ENCODE measurements around the gene CEP19.
"Not testable (repeated sequence)": the region's sequence is repeated elsewhere in the genome, so short reads cannot be mapped to it uniquely, and the experiment has no call there.

CEP19 gene, protein sequence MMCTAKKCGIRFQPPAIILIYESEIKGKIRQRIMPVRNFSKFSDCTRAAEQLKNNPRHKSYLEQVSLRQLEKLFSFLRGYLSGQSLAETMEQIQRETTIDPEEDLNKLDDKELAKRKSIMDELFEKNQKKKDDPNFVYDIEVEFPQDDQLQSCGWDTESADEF

DNA sequence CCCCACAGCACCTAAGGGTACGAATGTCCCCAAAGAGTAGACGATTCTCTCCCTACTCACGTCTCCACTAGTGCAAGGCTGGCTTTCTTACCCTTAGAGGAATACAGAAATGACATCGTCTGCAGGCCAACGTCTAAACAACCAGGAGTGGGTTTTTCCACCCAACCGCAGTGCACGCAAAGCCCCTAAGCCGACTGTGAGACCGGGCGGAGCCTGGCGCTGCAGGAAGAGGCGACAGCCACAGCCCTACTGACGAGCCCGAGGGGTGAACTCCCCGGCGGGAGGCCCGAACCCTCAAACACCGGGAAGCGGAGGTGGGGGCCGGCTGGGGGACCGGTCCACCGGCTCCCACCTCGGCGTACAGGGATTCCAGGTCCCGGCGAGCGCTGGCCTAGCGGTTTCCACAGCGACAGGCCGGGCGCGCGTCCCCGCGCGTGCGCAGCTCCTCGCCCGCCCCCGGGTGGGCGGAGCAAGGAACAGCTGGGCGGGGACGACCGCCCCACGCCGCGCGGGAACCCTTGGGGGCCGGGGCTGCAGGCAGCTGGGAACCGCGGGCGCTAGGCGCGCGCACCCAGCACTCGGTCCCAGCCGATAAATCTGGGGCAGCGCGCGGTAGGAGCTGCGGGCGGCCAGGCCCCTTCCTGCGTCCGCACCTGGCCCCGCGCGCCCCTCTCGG, at the start of gene CEP19, which contains the start of gene PIGX:
Gene CEP19 (minus strand): TSS at position 413 of the 676 bp plus-strand sequence. CDS start 3,593 bp downstream, outside the sequence.
Gene PIGX (plus strand): TSS at position 540 of the 676 bp plus-strand sequence.
- Histone ChIP-seq H3K27me3 (ENCODE audit: control insufficient read depth in 1 of 2, insufficient read depth in 2 of 2, low read length in 2 of 2) (no peaks in the 10 kb centered on the region), H3K27ac (ENCODE audit: low read depth, low read length) (peak within 1 kb of the TSS; percentile 80)

DNA sequence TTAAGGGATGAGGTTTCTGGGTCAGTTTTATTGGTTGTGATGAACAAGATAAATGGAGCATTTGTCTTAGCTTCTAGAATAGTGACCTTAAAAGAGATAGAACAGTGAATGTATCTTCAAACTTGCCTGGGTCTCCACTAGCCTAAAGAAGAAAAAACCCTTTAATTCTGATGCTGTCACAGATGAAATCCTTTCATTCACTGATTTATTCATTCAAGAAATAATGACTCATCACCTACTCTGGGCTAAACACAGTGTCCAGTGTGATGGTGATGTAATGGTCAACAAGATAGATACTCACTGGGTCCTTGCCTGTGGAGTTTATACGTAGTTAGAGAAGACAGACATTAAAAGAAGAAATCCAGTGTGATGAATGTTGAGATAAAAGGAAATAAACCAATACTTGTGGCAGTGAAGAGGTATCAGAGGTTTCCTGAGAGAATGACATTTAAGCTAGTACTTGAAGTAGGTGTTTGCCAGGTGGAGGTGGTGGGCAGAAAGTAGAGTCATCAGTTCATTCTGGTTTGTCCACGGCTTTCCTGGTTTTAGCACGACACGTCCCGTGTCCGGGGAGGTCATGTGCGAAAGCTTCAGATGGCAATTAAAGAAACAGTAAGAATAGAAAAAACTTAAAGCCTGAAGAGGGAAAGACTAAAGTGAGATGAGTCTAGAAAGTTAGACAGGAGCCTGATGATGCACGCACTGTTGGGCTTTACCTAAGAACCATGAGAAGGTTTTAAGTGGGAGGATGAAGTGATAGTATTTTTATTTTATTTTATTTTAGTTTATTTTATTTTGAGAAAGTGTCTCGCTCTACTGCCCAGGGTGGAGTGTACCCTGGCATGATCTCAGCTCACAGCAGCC, 46.1 kb upstream of the CEP19 start:
- H3K4me1 ChIP-seq (ENCODE audit: control insufficient read depth in 1 of 2, insufficient read depth in 2 of 2, low read length in 2 of 2), result peaks cover 18 to 19% of the 10 kb centered on the region in 2 donors
- H3K27ac ChIP-seq (ENCODE audit: low read depth, low read length), result no peak overlapping the region
- no peaks in the 10 kb centered on the region for H3K27me3 ChIP-seq (ENCODE audit: control insufficient read depth in 1 of 2, insufficient read depth in 2 of 2, low read length in 2 of 2)
- no peak overlapping the region for H3K9ac ChIP-seq (ENCODE audit: low read depth in 1 of 2, low read length in 2 of 2)
- H3K9me3 ChIP-seq (ENCODE audit: control insufficient read depth in 1 of 2, low read length in 2 of 2), result peaks cover 10 to 11% of the 10 kb centered on the region in 2 donors
- H3K36me3 ChIP-seq (ENCODE audit: control insufficient read depth in 1 of 2, insufficient read depth in 2 of 2, low read length in 2 of 2), result peaks cover 5 to 9% of the 10 kb centered on the region in 2 donors
- no peak overlapping the region for H3K4me3 ChIP-seq (ENCODE audit: low read depth in 1 of 2, low read length in 2 of 2)

More for the DNA sequence above, at the start of gene CEP19, which contains the start of gene PIGX:
- Histone ChIP-seq H3K9ac (ENCODE audit: low read depth in 1 of 2, low read length in 2 of 2) (peak within 1 kb of the TSS; percentile 79 to 80), H3K4me1 (ENCODE audit: control insufficient read depth in 1 of 2, insufficient read depth in 2 of 2, low read length in 2 of 2) (peaks cover 13% of the 10 kb centered on the region in 2 donors), H3K4me3 (ENCODE audit: low read depth in 1 of 2, low read length in 2 of 2) (peak within 1 kb of the TSS; percentile 88 to 95), H3K9me3 (ENCODE audit: control insufficient read depth in 1 of 2, low read length in 2 of 2) (no peaks in the 10 kb centered on the region), H3K36me3 (ENCODE audit: control insufficient read depth in 1 of 2, insufficient read depth in 2 of 2, low read length in 2 of 2) (no peaks in the 10 kb centered on the region)

DNA sequence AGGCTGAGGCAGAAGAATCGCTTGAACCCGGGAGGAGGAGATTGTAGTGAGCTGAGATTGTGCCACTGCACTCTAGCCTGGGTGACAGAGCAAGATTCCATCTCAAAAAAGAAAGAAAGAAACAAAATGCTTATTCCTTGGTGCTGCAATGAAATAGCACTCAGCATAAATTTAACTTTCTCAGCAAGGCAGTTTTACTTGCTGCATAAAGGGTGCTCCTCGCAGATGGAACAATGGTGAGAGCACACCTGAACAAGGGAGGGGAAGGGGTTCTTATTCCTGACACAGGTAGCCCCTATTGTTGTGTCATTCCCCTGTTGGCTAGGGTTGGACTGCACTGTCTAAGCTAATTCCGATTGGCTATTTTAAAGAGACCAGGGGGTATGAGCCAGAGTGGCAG, 44.7 kb upstream of the CEP19 start:
- Histone ChIP-seq H3K9ac (ENCODE audit: low read depth in 1 of 2, low read length in 2 of 2) (no peak overlapping the region), H3K9me3 (ENCODE audit: control insufficient read depth in 1 of 2, low read length in 2 of 2) (peaks cover 9 to 10% of the 10 kb centered on the region in 2 donors), H3K4me3 (ENCODE audit: low read depth in 1 of 2, low read length in 2 of 2) (no peak overlapping the region), H3K4me1 (ENCODE audit: control insufficient read depth in 1 of 2, insufficient read depth in 2 of 2, low read length in 2 of 2) (peaks cover 18 to 20% of the 10 kb centered on the region in 2 donors), H3K27me3 (ENCODE audit: control insufficient read depth in 1 of 2, insufficient read depth in 2 of 2, low read length in 2 of 2) (no peaks in the 10 kb centered on the region), H3K36me3 (ENCODE audit: control insufficient read depth in 1 of 2, insufficient read depth in 2 of 2, low read length in 2 of 2) (peaks cover 5 to 9% of the 10 kb centered on the region in 2 donors), H3K27ac (ENCODE audit: low read depth, low read length) (no peak overlapping the region)

DNA sequence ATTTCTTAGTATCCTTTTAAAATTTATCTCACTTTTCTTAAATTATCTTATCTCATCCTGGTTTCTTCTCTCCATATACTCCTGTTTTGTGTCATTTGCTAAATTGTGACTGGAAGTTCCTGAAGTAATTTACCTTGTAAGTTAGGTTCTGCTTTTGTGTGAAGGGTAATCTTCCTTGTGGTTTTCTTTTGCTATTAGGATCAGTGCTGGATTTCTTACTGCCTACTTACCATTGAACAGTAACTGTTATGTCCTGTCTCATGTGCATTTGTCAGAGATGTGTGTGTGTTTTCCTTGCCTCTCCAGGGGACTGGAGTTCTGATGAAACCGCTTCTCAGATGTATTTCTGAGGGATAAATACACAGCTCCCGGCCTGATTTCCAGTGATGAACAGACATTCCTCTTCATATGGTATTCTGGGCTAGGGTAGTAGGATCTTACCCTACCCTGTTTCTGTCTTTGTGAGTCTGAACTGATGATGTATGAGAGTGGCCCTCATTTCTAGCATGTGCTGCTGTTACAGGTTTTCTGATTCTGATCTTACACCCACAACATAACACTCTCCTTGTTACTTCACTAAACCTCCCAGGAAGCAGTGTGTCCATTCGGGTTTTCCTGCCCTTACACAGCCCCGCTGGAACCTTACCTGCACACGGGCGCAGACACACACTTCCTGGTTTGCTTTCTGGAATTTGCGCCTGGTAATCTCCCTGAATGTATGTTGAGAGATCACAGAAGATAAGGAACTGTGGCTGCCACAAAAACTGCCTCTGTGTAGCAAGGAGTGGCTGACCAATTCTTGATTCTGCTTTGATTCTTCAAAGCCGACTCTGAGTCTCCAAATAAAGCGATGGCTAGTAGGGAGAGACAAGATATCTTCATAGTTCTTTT, 42.3 kb upstream of the CEP19 start:
- no peaks in the 10 kb centered on the region for H3K27me3 ChIP-seq (ENCODE audit: control insufficient read depth in 1 of 2, insufficient read depth in 2 of 2, low read length in 2 of 2)
- peaks cover 9 to 10% of the 10 kb centered on the region in 2 donors for H3K36me3 ChIP-seq (ENCODE audit: control insufficient read depth in 1 of 2, insufficient read depth in 2 of 2, low read length in 2 of 2)
- peak overlapping the region in 1 of 2 donors; percentile 6 for H3K9ac ChIP-seq (ENCODE audit: low read depth in 1 of 2, low read length in 2 of 2)
- H3K27ac ChIP-seq (ENCODE audit: low read depth, low read length), result no peak overlapping the region
- peak overlapping the region in 1 of 2 donors; percentile 42 for H3K4me3 ChIP-seq (ENCODE audit: low read depth in 1 of 2, low read length in 2 of 2)
- peaks cover 18 to 20% of the 10 kb centered on the region in 2 donors for H3K4me1 ChIP-seq (ENCODE audit: control insufficient read depth in 1 of 2, insufficient read depth in 2 of 2, low read length in 2 of 2)
- peaks cover 9 to 10% of the 10 kb centered on the region in 2 donors for H3K9me3 ChIP-seq (ENCODE audit: control insufficient read depth in 1 of 2, low read length in 2 of 2)

DNA sequence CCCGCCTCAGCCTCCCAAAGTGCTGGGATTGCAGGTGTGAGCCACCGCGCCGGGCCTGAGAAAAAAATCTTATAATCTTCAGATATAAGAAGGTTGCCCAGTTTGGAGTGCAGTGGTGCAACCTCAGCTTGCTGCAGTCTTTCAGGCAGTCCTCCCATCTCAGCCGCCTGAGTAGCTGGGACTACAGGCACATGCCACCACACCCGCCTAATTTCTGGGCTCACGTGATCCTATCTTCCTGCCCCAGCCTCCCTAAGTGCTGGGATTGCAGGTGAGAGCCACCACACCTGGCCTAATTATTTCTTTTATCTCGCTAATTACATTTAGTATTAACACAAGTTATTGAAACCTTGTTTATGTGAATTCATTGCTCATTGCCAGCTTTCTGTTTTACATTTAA, 41.2 kb upstream of the CEP19 start:
- Histone ChIP-seq H3K4me3 (ENCODE audit: low read depth in 1 of 2, low read length in 2 of 2) (no peak overlapping the region), H3K9ac (ENCODE audit: low read depth in 1 of 2, low read length in 2 of 2) (no peak overlapping the region), H3K36me3 (ENCODE audit: control insufficient read depth in 1 of 2, insufficient read depth in 2 of 2, low read length in 2 of 2) (peaks cover 13 to 15% of the 10 kb centered on the region in 2 donors), H3K9me3 (ENCODE audit: control insufficient read depth in 1 of 2, low read length in 2 of 2) (peaks cover 9 to 10% of the 10 kb centered on the region in 2 donors), H3K4me1 (ENCODE audit: control insufficient read depth in 1 of 2, insufficient read depth in 2 of 2, low read length in 2 of 2) (peaks cover 18 to 20% of the 10 kb centered on the region in 2 donors), H3K27ac (ENCODE audit: low read depth, low read length) (no peak overlapping the region), H3K27me3 (ENCODE audit: control insufficient read depth in 1 of 2, insufficient read depth in 2 of 2, low read length in 2 of 2) (no peaks in the 10 kb centered on the region)

DNA sequence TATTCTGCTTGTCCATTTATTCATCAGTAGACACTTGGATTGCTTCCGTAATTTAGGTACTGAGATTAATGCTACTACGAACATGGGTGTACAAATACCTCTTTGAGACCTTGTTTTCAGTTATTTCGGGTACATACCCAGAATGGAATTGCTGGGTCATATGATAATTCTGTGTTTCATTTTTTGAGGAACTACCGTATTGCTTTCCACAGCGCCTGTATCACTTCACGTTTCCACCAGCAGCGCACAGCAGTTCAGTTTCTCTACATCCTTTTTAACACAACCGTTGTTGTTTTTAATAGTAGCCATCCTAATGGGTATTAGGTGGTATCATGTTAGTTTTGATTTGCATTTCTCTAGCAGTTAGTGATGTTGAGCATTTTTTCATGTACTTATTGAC, 37.1 kb upstream of the CEP19 start:
- H3K36me3 ChIP-seq (ENCODE audit: control insufficient read depth in 1 of 2, insufficient read depth in 2 of 2, low read length in 2 of 2), result peaks cover 7 to 11% of the 10 kb centered on the region in 2 donors
- no peak overlapping the region for H3K9ac ChIP-seq (ENCODE audit: low read depth in 1 of 2, low read length in 2 of 2)
- H3K4me1 ChIP-seq (ENCODE audit: control insufficient read depth in 1 of 2, insufficient read depth in 2 of 2, low read length in 2 of 2), result peaks cover 8 to 14% of the 10 kb centered on the region in 2 donors
- no peaks in the 10 kb centered on the region for H3K27me3 ChIP-seq (ENCODE audit: control insufficient read depth in 1 of 2, insufficient read depth in 2 of 2, low read length in 2 of 2)
- no peak overlapping the region for H3K4me3 ChIP-seq (ENCODE audit: low read depth in 1 of 2, low read length in 2 of 2)
- H3K9me3 ChIP-seq (ENCODE audit: control insufficient read depth in 1 of 2, low read length in 2 of 2), result no peaks in the 10 kb centered on the region
- H3K27ac ChIP-seq (ENCODE audit: low read depth, low read length), result no peak overlapping the region

DNA sequence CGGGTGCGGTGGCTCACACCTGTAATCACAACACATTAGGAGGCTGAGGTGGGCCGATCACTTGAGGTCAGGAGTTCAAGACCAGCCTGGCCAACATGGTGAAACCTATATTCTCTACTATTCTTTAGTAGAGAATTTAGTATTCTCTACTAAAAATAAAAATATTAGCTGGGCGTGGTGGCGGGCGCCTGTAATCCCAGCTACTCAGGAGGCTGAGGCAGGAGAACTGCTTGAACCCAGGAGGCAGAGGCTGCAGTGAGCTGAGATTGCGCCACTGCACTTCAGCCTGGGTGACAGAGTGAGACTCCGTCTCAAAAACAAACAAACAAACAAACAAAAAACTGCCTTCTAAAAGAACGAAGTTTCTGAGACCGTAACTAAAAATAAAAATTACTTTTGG, 31.5 kb upstream of the CEP19 start:
- H3K27me3 ChIP-seq (ENCODE audit: control insufficient read depth in 1 of 2, insufficient read depth in 2 of 2, low read length in 2 of 2); H3K36me3 ChIP-seq (ENCODE audit: control insufficient read depth in 1 of 2, insufficient read depth in 2 of 2, low read length in 2 of 2); H3K4me3 ChIP-seq (ENCODE audit: low read depth in 1 of 2, low read length in 2 of 2); H3K9me3 ChIP-seq (ENCODE audit: control insufficient read depth in 1 of 2, low read length in 2 of 2); H3K27ac ChIP-seq (ENCODE audit: low read depth, low read length); H3K9ac ChIP-seq (ENCODE audit: low read depth in 1 of 2, low read length in 2 of 2): not testable (repeated sequence)
- peaks cover 8 to 15% of the 10 kb centered on the region in 2 donors for H3K4me1 ChIP-seq (ENCODE audit: control insufficient read depth in 1 of 2, insufficient read depth in 2 of 2, low read length in 2 of 2)

DNA sequence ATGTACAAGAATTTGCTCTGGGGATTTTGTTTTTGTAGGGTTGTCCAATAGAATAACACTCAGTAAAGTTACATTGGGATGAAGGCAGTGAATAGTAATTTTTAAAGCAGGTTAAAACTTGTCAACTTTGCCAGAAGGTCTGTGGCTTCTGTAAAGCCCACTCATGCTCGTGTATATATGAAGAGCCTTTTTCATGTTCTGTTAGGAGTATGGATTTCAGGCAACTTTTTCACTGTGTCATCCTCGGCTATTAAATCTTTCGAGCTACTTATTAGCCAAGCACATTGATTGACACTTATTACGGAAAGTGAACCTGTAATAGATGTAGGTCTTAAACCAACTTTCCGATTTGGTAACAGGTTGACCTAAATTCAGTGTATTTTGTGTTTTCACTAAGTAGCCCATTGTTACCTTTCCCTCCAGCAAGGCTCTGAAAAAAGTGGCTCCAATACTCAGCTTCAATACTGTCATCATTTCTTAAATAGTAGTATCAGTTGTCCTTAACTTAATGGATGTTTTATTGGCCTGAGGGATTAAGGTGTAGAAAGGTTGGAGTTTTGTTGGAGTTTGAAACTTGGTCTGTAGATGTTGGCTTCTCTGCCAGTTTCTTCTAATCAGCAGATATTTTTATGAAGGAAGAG, 29.3 kb upstream of the CEP19 start:
- H3K9ac ChIP-seq (ENCODE audit: low read depth in 1 of 2, low read length in 2 of 2), result peak overlapping the region; percentile 92 to 96
- H3K4me3 ChIP-seq (ENCODE audit: low read depth in 1 of 2, low read length in 2 of 2), result peak overlapping the region; percentile 93 to 98
- H3K27ac ChIP-seq (ENCODE audit: low read depth, low read length), result peak overlapping the region; percentile 93
- peaks cover 8 to 12% of the 10 kb centered on the region in 2 donors for H3K4me1 ChIP-seq (ENCODE audit: control insufficient read depth in 1 of 2, insufficient read depth in 2 of 2, low read length in 2 of 2)
- no peaks in the 10 kb centered on the region for H3K27me3 ChIP-seq (ENCODE audit: control insufficient read depth in 1 of 2, insufficient read depth in 2 of 2, low read length in 2 of 2)
- H3K36me3 ChIP-seq (ENCODE audit: control insufficient read depth in 1 of 2, insufficient read depth in 2 of 2, low read length in 2 of 2), result no peaks in the 10 kb centered on the region
- no peaks in the 10 kb centered on the region for H3K9me3 ChIP-seq (ENCODE audit: control insufficient read depth in 1 of 2, low read length in 2 of 2)
